Tibial nerve (tissue), 4 donors: ENCODE results near the gene JADE3. TPM values are rescaled to one million over a fixed set of nuclear protein-coding genes. Genes with fewer than 3 reads are reported as not detected.

Source experiments
- DNase-seq, 2 donors: peaks; one replicate each; pipeline ENCODE4 v3.0.0-alpha.2; 2019; ENCODE audit warnings: low spot score in 2 of 2
- H3K27ac ChIP-seq, 4 donors: fragments of 200-600 bp; sonication (generic) in 3 of 4; one replicate each; pipeline ENCODE4 v1.5.1; 2017 to 2019; ENCODE audit warnings: mild to moderate bottlenecking in 1 of 4
- H3K27me3 ChIP-seq, 2 donors: fragments of 200-600 bp; sonication (generic) in 1 of 2; one replicate each; pipeline versions ENCODE4 v1.5.1 to v1.6.0; 2017 to 2019
- H3K36me3 ChIP-seq, 3 donors: fragments of 200-600 bp; sonication (generic); one replicate each; pipeline ENCODE4 v1.5.1; 2018 to 2019
- H3K4me1 ChIP-seq, 4 donors: fragments of 200-600 bp; sonication (generic) in 3 of 4; one replicate each; pipeline ENCODE4 v1.5.1; 2017 to 2019
- H3K4me3 ChIP-seq, 4 donors: fragments of 200-600 bp; sonication (generic) in 3 of 4; one replicate each; pipeline ENCODE4 v1.5.1; 2017 to 2019; ENCODE audit warnings: mild to moderate bottlenecking in 1 of 4, moderate library complexity in 1 of 4
- H3K9me3 ChIP-seq, 4 donors: fragments of 200-600 bp; sonication (generic) in 3 of 4; one replicate each; pipeline ENCODE4 v1.5.1; 2017 to 2019
- EP300 ChIP-seq, 2 donors: sonication (generic); formaldehyde crosslinking; IDR thresholded peaks; one replicate each; pipeline ENCODE4 v1.6.1; 2017; ENCODE audit warnings: antibody characterized with exemption in 2 of 2, mild to moderate bottlenecking in 1 of 2
- POLR2A ChIP-seq, 2 donors: fragments of 450-650 bp; IDR thresholded peaks; one replicate each; pipeline ENCODE4 v1.6.1; 2017; ENCODE audit warnings: antibody characterized with exemption in 2 of 2, mild to moderate bottlenecking in 2 of 2, moderate library complexity in 2 of 2
- whole genome bisulfite sequencing, 2 donors: methylation state at CpG; one replicate each; pipeline ENCODE4 v1.1.5; 2018; 5-methylcytosine and 5-hydroxymethylcytosine counted together
- total RNA-seq, 4 donors: library from RNA; depleted of rRNA; stranded (reverse); fragments of >200 nt; gene quantifications; one replicate each; pipeline ENCODE4 v1.1.0, GENCODE V29; 2016
- TF ChIP-seq, protein P1 (sequence below), 5 experiments: fragments of 200-600 bp in 3 of 5; fragments of 450-650 bp in 2 of 5; sonication (generic) in 3 of 5; IDR thresholded peaks; one replicate each; pipeline ENCODE4 v1.5.1; 2016 to 2019; ENCODE audit warnings: antibody characterized with exemption in 5 of 5, mild to moderate bottlenecking in 3 of 5, moderate library complexity in 2 of 5

JADE3 gene
- total RNA-seq, 4 donors from 2014 or later = 3.9 to 5.4 (median 4.5) TPM

DNA sequence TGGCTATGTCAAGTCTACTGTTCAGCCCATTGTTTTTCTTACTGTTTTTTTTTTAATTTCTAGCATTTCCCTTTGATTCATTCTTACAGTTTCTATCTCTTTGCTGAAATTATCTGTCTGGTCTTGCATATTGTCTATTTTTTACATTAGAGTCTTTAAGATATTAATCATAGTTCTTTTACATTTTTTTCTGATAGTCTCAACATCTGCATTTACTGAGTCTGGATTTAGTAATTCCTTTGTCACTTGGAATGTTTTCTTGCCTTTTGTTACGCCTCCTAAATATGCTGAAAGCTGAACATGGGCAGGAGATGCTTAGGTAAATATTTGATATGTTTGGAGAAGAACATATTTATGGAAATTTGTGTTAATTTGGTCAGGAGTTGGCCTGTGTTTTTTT is 10.4 kb downstream of the JADE3 start:
- H3K27ac ChIP-seq = no peak overlapping the region
- WGBS, 2 donors = 93 to 100% methylated on average over 1 of the region's 1 CpG
- H3K36me3 ChIP-seq = no peaks in the 10 kb centered on the region
- no peak for DNase-seq
- TF ChIP-seq POLR2A (IDR thresholded peaks at IDR 0.05) (no peak), EP300 (IDR thresholded peaks at IDR 0.05) (no peak)
- TF ChIP-seq, protein P1, sequence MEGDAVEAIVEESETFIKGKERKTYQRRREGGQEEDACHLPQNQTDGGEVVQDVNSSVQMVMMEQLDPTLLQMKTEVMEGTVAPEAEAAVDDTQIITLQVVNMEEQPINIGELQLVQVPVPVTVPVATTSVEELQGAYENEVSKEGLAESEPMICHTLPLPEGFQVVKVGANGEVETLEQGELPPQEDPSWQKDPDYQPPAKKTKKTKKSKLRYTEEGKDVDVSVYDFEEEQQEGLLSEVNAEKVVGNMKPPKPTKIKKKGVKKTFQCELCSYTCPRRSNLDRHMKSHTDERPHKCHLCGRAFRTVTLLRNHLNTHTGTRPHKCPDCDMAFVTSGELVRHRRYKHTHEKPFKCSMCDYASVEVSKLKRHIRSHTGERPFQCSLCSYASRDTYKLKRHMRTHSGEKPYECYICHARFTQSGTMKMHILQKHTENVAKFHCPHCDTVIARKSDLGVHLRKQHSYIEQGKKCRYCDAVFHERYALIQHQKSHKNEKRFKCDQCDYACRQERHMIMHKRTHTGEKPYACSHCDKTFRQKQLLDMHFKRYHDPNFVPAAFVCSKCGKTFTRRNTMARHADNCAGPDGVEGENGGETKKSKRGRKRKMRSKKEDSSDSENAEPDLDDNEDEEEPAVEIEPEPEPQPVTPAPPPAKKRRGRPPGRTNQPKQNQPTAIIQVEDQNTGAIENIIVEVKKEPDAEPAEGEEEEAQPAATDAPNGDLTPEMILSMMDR (IDR thresholded peaks at IDR 0.05) = no peak
- peaks cover 0 to 4% (median 0%) of the 10 kb centered on the region in 4 donors for H3K9me3 ChIP-seq
- no peaks in the 10 kb centered on the region for H3K27me3 ChIP-seq
- no peaks in the 10 kb centered on the region for H3K4me1 ChIP-seq
- H3K4me3 ChIP-seq = no peak overlapping the region

DNA sequence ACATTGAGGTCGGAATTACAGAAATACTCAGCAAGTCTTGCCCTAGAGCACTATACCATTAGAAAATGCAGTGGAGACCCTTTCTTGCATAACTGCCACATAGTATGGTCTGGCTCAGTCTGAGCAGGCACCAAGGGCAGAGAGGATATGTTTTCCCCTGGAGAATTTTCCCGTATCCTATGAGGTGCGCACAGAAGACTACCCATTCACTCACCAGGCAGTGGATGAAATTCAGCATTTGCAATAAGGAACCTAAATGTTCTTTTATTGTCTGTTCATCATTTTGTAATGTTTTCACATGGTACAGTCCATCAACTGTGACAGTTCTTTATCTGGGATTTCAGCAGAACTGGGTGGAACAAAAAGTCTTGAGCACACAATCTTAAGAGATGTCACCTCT is 15.5 kb downstream of the JADE3 start:
- WGBS, 2 donors = 95 to 100% methylated on average over 2 to 3 of the region's 3 CpGs
- Histone ChIP-seq H3K27ac (no peak overlapping the region), H3K9me3 (no peaks in the 10 kb centered on the region), H3K4me1 (no peaks in the 10 kb centered on the region), H3K27me3 (no peaks in the 10 kb centered on the region), H3K36me3 (no peaks in the 10 kb centered on the region), H3K4me3 (no peak overlapping the region)
- TF ChIP-seq EP300 (IDR thresholded peaks at IDR 0.05) (no peak), POLR2A (IDR thresholded peaks at IDR 0.05) (no peak)
- TF ChIP-seq, protein P1 (IDR thresholded peaks at IDR 0.05) = no peak
- DNase-seq = no peak

DNA sequence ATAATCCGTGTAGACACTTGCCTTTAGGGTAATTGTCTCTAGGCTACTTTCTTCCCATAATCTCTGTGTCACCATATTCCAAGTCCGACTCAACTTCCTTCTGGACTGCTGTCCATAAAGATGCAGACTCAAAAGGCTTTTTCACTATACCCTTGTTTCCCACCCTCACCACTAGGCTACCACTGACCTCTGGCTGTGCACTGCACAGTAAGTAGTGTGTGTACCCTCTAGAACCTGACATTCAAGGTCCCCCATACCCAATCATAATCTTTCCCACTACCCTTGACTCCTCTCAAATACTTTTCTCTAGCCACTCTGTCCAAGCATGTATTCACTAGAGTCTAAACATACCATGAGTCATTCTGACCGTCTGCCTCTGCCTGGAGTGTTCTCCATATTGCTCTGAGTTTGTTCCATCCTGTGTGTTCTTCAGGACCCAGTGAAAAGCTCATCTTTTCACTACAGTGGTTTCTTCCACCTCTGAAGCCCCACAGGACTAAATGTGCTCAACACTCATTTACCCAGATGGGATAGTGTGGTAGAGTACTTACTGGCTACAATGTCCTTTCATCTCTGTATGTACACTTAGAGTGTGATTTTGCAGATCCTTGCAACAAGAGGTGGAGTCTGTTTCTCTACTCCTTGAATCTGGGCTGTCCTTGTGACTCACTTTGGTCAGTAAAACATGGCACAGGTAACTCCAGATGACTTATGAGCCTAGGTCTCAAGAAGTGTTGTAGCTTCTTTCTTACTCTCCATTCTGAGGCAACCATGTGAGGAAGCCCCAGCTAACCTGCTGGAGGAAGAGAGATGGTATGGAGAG is 17.4 kb downstream of the JADE3 start:
- no peaks in the 10 kb centered on the region for H3K4me1 ChIP-seq
- H3K36me3 ChIP-seq = no peaks in the 10 kb centered on the region
- WGBS, 2 donors = 63% methylated on average over 3 of the region's 3 CpGs
- no peak overlapping the region for H3K4me3 ChIP-seq
- no peak for TF ChIP-seq POLR2A (IDR thresholded peaks at IDR 0.05)
- TF ChIP-seq, protein P1 (IDR thresholded peaks at IDR 0.05) = no peak
- TF ChIP-seq EP300 (IDR thresholded peaks at IDR 0.05) = no peak
- H3K27me3 ChIP-seq = no peaks in the 10 kb centered on the region
- no peak for DNase-seq
- H3K9me3 ChIP-seq = no peaks in the 10 kb centered on the region
- no peak overlapping the region for H3K27ac ChIP-seq

DNA sequence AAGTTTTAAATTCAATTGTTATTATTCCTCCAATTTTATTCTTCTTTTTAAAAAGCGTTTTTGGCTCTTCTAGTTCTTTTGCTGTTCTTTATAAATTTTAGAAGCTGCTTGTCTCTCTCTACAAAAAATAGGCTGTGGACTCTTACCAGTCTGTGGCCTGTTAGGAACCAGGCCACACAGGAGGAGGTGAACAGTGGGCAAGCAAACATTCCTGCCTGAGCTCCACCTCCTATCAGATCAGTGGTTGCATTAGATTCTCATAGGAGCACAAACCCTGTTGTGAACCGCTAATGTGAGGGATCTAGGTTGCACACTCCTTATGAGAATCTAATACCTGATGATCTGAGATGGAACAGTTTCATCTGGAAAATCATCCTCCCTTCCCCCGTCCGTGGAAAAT is 23.1 kb downstream of the JADE3 start:
- H3K27me3 ChIP-seq = no peaks in the 10 kb centered on the region
- H3K27ac ChIP-seq = no peak overlapping the region
- no peak overlapping the region for H3K4me3 ChIP-seq
- TF ChIP-seq, protein P1 (IDR thresholded peaks at IDR 0.05) = no peak
- TF ChIP-seq POLR2A (IDR thresholded peaks at IDR 0.05) (no peak), EP300 (IDR thresholded peaks at IDR 0.05) (no peak)
- DNase-seq = no peak
- H3K4me1 ChIP-seq = no peaks in the 10 kb centered on the region
- H3K36me3 ChIP-seq = no peaks in the 10 kb centered on the region
- no peaks in the 10 kb centered on the region for H3K9me3 ChIP-seq
- WGBS, 2 donors = 83 to 88% methylated on average over 4 of the region's 4 CpGs

DNA sequence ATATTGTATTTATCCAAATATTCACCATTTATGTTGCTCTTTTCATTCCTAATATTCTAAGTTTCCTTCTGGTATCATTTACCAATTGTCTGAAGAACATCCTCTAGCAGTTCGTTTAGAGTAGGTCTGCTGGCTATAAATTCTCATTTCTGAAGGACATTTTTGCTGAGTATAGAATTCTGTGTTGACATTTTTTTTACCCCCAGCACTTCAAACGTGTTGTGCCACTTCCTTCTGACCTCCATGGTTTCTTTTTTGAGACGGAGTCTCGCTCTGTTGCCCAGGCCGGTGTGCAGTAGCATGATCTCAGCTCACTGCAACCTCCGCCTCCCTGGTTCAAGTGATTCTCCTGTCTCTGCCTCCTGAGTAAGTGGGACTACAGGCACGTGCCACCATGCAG is 26.4 kb downstream of the JADE3 start:
- DNase-seq = no peak

More for the DNA sequence above, 26.4 kb downstream of the JADE3 start:
- TF ChIP-seq EP300 (IDR thresholded peaks at IDR 0.05) = no peak
- H3K27me3 ChIP-seq = no peaks in the 10 kb centered on the region
- H3K4me3 ChIP-seq = no peak overlapping the region
- no peaks in the 10 kb centered on the region for H3K36me3 ChIP-seq
- no peak overlapping the region for H3K27ac ChIP-seq
- no peaks in the 10 kb centered on the region for H3K4me1 ChIP-seq
- WGBS, 2 donors = 79 to 88% methylated on average over 7 of the region's 7 CpGs
- H3K9me3 ChIP-seq = no peaks in the 10 kb centered on the region
